GM20000 (cell line): Measurements from ENCODE around the gene N4BP2L1.

Experiments
- DNase-seq: peaks from one replicate; pipeline ENCODE4 v3.0.0; 2012; ENCODE audit warnings: low spot score
- CTCF ChIP-seq: IDR thresholded peaks from 2 replicates; pipeline ENCODE4 v1.5.1; 2012; ENCODE audit warnings: mild to moderate bottlenecking, control low read depth; ENCODE audit errors: extremely low read depth, missing control alignments

N4BP2L1 gene

GRCh38 chr13:32409561-32410421, 18.1 kb downstream of the N4BP2L1 start:
- DNase-seq = no peak

GRCh38 chr13:32409001-32409313, 19.0 kb downstream of the N4BP2L1 start:
- TF ChIP-seq CTCF = no peak
- DNase-seq = no peak

More at GRCh38 chr13:32409561-32410421, 18.1 kb downstream of the N4BP2L1 start:
- TF ChIP-seq CTCF = no peak

- TF ChIP-seq CTCF = no peak
- no peak for DNase-seq
Observed at GRCh38 chr13:32408296-32409000, 19.5 kb downstream of the N4BP2L1 start.

- no peak for TF ChIP-seq CTCF
- DNase-seq = no peak
Observed at GRCh38 chr13:32407854-32408253, 20.1 kb downstream of the N4BP2L1 start.

- no peak for DNase-seq
- no peak for TF ChIP-seq CTCF
Observed at GRCh38 chr13:32403108-32403507, 24.8 kb downstream of the N4BP2L1 start.

GRCh38 chr13:32391101-32391619, 36.8 kb downstream of the N4BP2L1 start:
- TF ChIP-seq CTCF = no peak

GRCh38 chr13:32390484-32390883, 37.4 kb downstream of the N4BP2L1 start:
- no peak for TF ChIP-seq CTCF
- no peak for DNase-seq

More at GRCh38 chr13:32391101-32391619, 36.8 kb downstream of the N4BP2L1 start:
- DNase-seq = no peak
